ENCODE measurements around the gene FUOM. TPM values are rescaled to one million over a fixed set of nuclear protein-coding genes. Genes with fewer than 3 reads are reported as not detected.
A peak's percentile ranks its signal among the peaks of the same experiment; 100 is the strongest.
"Not testable (repeated sequence)": the region's sequence is repeated elsewhere in the genome, so short reads cannot be mapped to it uniquely, and the experiment has no call there.

FUOM gene
- total RNA-seq, 1 donor from 2014 or later = 13.0 TPM

- DNase-seq (ENCODE audit: low spot score) = no peak
These were observed 24.7 kb downstream of the FUOM start for GRCh38 chr10:133332936-133333699.

- peak; percentile 86 for DNase-seq (ENCODE audit: low spot score)
These were observed 28.2 kb downstream of the FUOM start for GRCh38 chr10:133329491-133330202.

- no peak for DNase-seq (ENCODE audit: low spot score)
These were observed 29.2 kb downstream of the FUOM start for GRCh38 chr10:133328358-133329343.

GRCh38 chr10:133327651-133328357 is 30.0 kb downstream of the FUOM start:
- DNase-seq (ENCODE audit: low spot score) = no peak

GRCh38 chr10:133326745-133327650 is 30.8 kb downstream of the FUOM start:
- DNase-seq (ENCODE audit: low spot score) = no peak

- no peak for DNase-seq (ENCODE audit: low spot score)
These were observed 31.6 kb downstream of the FUOM start for GRCh38 chr10:133326223-133326551.

- no peak for DNase-seq (ENCODE audit: low spot score)
These were observed 32.2 kb downstream of the FUOM start for GRCh38 chr10:133325440-133326222.

- DNase-seq (ENCODE audit: low spot score) = no peak
These were observed 33.0 kb downstream of the FUOM start for GRCh38 chr10:133324857-133325260.

- peak; percentile 69 for DNase-seq (ENCODE audit: low spot score)
These were observed 33.5 kb downstream of the FUOM start for GRCh38 chr10:133324198-133324792.

GRCh38 chr10:133322064-133322709 is 35.6 kb downstream of the FUOM start:
- DNase-seq (ENCODE audit: low spot score) = not testable (repeated sequence)

- not testable (repeated sequence) for DNase-seq (ENCODE audit: low spot score)
These were observed 36.9 kb downstream of the FUOM start for GRCh38 chr10:133320852-133321422.

GRCh38 chr10:133318494-133319127 is 39.2 kb downstream of the FUOM start:
- DNase-seq (ENCODE audit: low spot score) = peak; percentile 48

GRCh38 chr10:133316732-133317131 is 41.1 kb downstream of the FUOM start:
- DNase-seq (ENCODE audit: low spot score) = no peak

- no peak for DNase-seq (ENCODE audit: low spot score)
These were observed 41.6 kb downstream of the FUOM start for GRCh38 chr10:133316266-133316665.

GRCh38 chr10:133315847-133316246 is 42.0 kb downstream of the FUOM start:
- DNase-seq (ENCODE audit: low spot score) = no peak

GRCh38 chr10:133314911-133315310 is 42.9 kb downstream of the FUOM start:
- DNase-seq (ENCODE audit: low spot score) = no peak

- no peak for DNase-seq (ENCODE audit: low spot score)
These were observed 44.6 kb downstream of the FUOM start for GRCh38 chr10:133313192-133313591.

- no peak for DNase-seq (ENCODE audit: low spot score)
These were observed 45.1 kb downstream of the FUOM start for GRCh38 chr10:133312769-133313145.
